Muscle of leg (tissue), 16 donors: ENCODE results near the gene CHADL. TPM values are rescaled to one million over a fixed set of nuclear protein-coding genes. Genes with fewer than 3 reads are reported as not detected.

ENCODE experiments used
- DNase-seq: peaks from one replicate; pipeline ENCODE4 v3.0.0; 2013
- H3K27ac ChIP-seq: one replicate; pipeline ENCODE4 v1.5.1; 2013; ENCODE audit warnings: mild to moderate bottlenecking, low read length, control low read depth
- H3K27me3 ChIP-seq: one replicate; pipeline ENCODE4 v1.6.1; 2013; ENCODE audit warnings: low read length; ENCODE audit not compliant: control insufficient read depth, insufficient read depth
- H3K36me3 ChIP-seq: one replicate; pipeline ENCODE4 v1.6.1; 2013; ENCODE audit warnings: low read length; ENCODE audit not compliant: control insufficient read depth, insufficient read depth
- H3K4me1 ChIP-seq: one replicate; pipeline ENCODE4 v1.6.1; 2013; ENCODE audit warnings: low read length; ENCODE audit not compliant: control insufficient read depth, insufficient read depth
- H3K4me3 ChIP-seq: one replicate; pipeline ENCODE4 v1.5.1; 2013; ENCODE audit warnings: low read length, control low read depth
- H3K9me3 ChIP-seq: replicated peaks from 2 replicates; pipeline ENCODE4 v1.6.1; 2013; ENCODE audit warnings: low read depth, low read length; ENCODE audit not compliant: control insufficient read depth
- WGBS: methylation state at CpG from one replicate; pipeline ENCODE4 v1.1.5; 2013; ENCODE audit warnings: missing lambda C conversion rate; ENCODE audit not compliant: insufficient coverage; 5-methylcytosine and 5-hydroxymethylcytosine counted together
- long read RNA-seq, 11 donors: transcript quantifications; one replicate each; lab custom pipeline, GENCODE V29; 2026
- polyA plus RNA-seq, 8 donors: library from polyadenylated mRNA; unstranded; fragments of 120-200 nt; gene quantifications; one replicate each; pipeline versions ENCODE4 v1.2.1 to v1.2.3, GENCODE V29; 2013; ENCODE audit warnings: inconsistent platforms in 1 of 8, low replicate concordance in 1 of 8; ENCODE audit not compliant: insufficient read length in 8 of 8, insufficient read depth in 1 of 8
- total RNA-seq: library from RNA; stranded (reverse); fragments of 120-200 nt; gene quantifications from one replicate; pipeline ENCODE4 v1.2.4, GENCODE V29; 2013

CHADL gene, protein sequence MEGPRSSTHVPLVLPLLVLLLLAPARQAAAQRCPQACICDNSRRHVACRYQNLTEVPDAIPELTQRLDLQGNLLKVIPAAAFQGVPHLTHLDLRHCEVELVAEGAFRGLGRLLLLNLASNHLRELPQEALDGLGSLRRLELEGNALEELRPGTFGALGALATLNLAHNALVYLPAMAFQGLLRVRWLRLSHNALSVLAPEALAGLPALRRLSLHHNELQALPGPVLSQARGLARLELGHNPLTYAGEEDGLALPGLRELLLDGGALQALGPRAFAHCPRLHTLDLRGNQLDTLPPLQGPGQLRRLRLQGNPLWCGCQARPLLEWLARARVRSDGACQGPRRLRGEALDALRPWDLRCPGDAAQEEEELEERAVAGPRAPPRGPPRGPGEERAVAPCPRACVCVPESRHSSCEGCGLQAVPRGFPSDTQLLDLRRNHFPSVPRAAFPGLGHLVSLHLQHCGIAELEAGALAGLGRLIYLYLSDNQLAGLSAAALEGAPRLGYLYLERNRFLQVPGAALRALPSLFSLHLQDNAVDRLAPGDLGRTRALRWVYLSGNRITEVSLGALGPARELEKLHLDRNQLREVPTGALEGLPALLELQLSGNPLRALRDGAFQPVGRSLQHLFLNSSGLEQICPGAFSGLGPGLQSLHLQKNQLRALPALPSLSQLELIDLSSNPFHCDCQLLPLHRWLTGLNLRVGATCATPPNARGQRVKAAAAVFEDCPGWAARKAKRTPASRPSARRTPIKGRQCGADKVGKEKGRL
- total RNA-seq = 4.7 TPM
- polyA plus RNA-seq = 1 to 10 TPM; 2.8 to 5.4 (median 4.5) TPM
- long read RNA-seq, donor 1 = 0 reads
- long read RNA-seq, donor 2 = 0 reads
- long read RNA-seq, donor 3, partial matches to known transcripts = 0 of 1 reads
- long read RNA-seq, donor 3, other reads (novel, unspliced or antisense) = 0 of 1 reads
- long read RNA-seq, donor 4 = 0 reads
- long read RNA-seq, donor 5 = 0 reads
- long read RNA-seq, donor 6, partial matches to known transcripts = 0 of 1 reads
- long read RNA-seq, donor 6, other reads (novel, unspliced or antisense) = 0 of 1 reads
- long read RNA-seq, donor 7, partial matches to known transcripts = 0 of 1 reads
- long read RNA-seq, donor 7, other reads (novel, unspliced or antisense) = 0 of 1 reads
- long read RNA-seq, donor 8 = 0 reads
- long read RNA-seq, donor 9, partial matches to known transcripts = 5 of 7 reads
- long read RNA-seq, donor 9, other reads (novel, unspliced or antisense) = 0 of 7 reads
- long read RNA-seq, donor 10 = 0 reads
- long read RNA-seq, donor 11, partial matches to known transcripts = 0 of 1 reads
- long read RNA-seq, donor 11, other reads (novel, unspliced or antisense) = 0 of 1 reads

DNA sequence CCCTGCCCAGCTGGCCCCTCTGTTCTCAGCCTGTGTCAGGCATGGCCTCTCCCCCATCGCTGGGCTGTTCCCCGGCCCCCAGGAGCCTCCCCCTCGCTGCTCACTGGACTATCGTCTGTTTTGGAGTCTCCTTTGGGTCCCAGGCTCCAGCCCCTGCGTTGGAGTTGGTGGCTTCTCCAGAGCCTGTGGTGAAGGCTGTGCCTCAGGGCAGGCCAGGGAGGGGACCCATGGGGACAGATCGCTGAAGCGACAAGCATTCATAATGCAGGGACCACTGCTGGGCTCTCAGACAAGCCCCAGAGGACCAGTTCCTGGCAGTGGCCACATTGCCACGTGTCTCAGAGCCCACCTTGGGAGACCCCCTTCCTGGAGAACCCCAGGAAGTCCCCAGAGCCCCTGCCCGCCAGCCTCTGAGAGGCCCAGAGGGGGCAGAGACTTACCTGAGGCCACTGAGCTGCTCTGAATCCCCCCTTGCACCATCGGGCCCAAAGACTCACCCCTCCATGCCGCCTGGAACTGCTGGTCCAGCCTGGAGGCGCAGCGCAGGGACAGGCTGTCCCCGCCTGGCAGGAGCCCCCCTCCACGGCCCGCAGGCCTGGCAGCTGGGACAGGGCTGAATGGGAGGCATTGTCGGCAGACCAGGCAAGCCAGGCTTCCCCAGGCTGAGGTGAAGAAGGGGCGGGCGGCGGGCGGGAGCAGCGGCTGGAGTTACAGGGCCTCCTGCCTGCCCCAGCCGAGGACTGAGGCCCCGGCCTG lies at the start of gene CHADL:
Gene CHADL (minus strand): TSS at position 555 of the 756 bp plus-strand sequence. CDS start 50 bp downstream, at position 505.
- DNase-seq = peak; percentile 59
- no peaks in the 10 kb centered on the region for H3K9me3 ChIP-seq

DNA sequence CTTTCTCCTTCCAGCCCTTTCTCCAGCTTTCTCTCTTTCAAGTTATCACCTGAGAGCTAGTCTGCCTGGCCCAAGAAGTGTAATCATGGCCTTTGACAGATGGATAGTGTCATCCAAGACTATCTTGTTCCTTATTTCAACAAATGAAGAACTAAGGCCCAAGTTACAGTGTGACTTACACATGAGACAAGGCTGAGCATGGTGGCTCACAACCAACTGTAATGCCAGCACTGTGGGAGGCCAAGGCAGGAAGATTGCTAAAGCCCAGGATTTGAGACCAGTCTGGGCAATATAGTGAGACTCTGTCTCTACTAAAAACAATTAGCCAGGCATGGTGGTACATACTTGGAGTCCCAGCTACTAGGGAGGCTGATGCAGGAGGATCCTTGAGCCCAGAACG lies 48.9 kb upstream of the CHADL start:
- Histone ChIP-seq H3K9me3 (no peaks in the 10 kb centered on the region), H3K4me1 (peaks cover 8% of the 10 kb centered on the region), H3K27ac (no peak overlapping the region), H3K36me3 (peaks cover 2% of the 10 kb centered on the region), H3K4me3 (no peak overlapping the region), H3K27me3 (no peaks in the 10 kb centered on the region)
- no peak for DNase-seq
- WGBS = 57% methylated on average over 1 of the region's 1 CpG

More for the DNA sequence above, at the start of gene CHADL:
- Histone ChIP-seq H3K27ac (peak within 1 kb of the TSS; percentile 35), H3K27me3 (no peaks in the 10 kb centered on the region), H3K36me3 (peaks cover 5% of the 10 kb centered on the region), H3K4me1 (peaks cover 19% of the 10 kb centered on the region), H3K4me3 (no peak within 1 kb of the TSS)
- WGBS = 43% methylated on average over 24 of the region's 24 CpGs

DNA sequence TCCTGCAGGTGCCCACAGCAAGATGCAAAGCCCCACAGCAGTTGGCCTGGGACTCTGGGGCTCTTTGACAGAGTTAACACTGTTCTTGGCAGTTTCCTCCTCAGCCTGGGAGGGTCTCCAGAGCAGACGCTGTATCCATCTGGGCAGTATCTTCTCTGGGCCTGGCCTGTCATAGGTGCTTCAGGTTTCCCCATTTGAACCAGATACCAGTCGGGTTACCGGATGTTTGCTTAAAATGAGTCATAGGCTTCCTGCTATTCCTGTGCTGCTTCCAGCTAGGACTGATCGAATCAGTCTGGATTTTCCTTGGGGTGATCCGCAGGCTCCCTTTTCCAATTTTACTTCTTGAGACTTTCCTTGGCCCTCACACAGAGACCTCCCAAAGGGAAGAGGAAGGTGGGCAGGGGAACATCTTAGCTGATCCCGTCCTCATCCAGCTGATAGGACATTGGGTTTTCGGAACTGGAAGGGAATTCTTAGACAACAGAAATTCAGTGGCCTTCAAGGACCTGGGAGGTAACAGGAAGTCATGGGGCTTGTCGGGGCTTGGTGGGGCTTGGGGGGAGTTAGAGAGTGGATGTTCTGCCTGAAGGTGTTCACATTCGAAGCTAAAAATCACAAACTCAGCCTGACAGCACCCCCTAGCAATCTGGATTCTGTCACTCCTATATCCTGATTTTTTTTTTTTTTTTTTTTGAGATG lies 47.7 kb upstream of the CHADL start:
- Histone ChIP-seq H3K4me1 (peaks cover 9% of the 10 kb centered on the region), H3K27ac (peak overlapping the region; percentile 55), H3K36me3 (peaks cover 9% of the 10 kb centered on the region), H3K9me3 (no peaks in the 10 kb centered on the region), H3K4me3 (no peak overlapping the region), H3K27me3 (no peaks in the 10 kb centered on the region)
- no peak for DNase-seq
- WGBS = 50% methylated on average over 3 of the region's 9 CpGs

DNA sequence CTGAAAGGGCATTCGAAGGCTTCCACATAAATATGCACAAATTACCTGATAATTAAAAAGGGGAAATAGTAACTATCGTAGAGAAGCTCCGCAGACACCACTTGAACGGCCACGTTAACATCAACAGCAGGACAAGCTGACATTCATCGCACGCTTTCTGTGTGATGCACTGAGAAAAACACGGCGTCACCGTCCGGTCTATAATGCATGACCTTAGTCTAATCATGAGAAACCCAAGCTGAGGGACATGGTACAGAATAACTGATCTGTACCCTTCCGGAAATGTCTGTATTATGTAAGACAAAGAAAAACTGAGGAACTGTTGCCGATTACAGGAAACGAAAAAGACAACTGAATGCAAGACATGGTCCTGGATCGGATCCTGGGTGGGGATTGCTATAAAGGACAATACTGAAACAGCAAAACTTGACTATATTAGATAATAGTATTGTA lies 45.9 kb upstream of the CHADL start:
- DNase-seq = peak; percentile 65
- Histone ChIP-seq H3K9me3 (no peaks in the 10 kb centered on the region), H3K27me3 (no peaks in the 10 kb centered on the region), H3K4me1 (peaks cover 9% of the 10 kb centered on the region), H3K27ac (peak overlapping the region; percentile 85), H3K4me3 (peak overlapping the region; percentile 83), H3K36me3 (peaks cover 17% of the 10 kb centered on the region)
- 0% methylated on average over 11 of the region's 15 CpGs for WGBS

DNA sequence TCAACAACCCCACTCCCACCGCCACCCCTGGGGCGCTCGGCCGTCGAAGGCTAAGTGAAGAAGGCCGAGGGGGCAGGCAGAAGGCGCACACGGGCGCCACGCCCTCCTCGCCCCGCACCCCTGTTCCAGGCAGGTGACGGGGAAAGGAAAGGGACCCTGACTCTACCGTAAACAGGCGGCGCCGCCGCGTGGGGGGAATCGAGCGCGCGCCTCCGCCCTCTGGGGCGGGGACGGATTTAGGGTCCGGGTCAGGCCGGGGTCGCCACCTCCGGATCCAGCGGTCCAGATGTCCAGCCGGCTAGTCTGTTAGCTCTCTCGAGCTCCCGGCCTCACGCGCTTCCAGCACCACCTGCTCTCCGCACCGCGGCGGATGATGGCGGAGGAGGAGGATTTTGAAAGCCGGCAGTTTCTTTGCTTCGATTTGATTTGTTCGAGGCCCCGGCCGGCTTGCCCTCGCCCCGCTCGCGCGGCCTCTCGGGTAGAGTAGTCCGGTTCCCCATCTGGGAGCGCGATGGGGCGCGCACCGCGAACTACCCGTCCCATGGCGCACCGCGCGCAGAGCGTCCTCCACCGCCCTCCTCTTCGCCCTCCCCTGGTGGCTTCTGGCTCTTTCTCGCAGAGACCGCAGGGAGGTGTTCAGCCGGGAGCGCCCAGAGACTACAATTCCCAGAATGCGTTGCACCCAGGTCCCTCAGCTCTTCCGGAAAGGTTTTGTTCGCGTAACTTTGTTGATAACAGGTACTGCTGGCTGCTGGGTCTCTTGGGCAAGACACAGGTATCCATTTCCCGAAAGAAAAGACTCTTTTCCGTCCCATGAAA lies 45.3 kb upstream of the CHADL start, which contains the start of gene RANGAP1:
Gene RANGAP1 (minus strand): TSS at position 368 of the 819 bp plus-strand sequence. CDS start 5,143 bp downstream, outside the sequence.
- peaks cover 23% of the 10 kb centered on the region for H3K36me3 ChIP-seq
- H3K9me3 ChIP-seq = no peaks in the 10 kb centered on the region
- no peaks in the 10 kb centered on the region for H3K27me3 ChIP-seq
- under 1% methylated on average over 67 of the region's 77 CpGs for WGBS
- peak; percentile 100 for DNase-seq
- H3K4me3 ChIP-seq = peak within 1 kb of the TSS; percentile 97
- peaks cover 9% of the 10 kb centered on the region for H3K4me1 ChIP-seq
- H3K27ac ChIP-seq = peak within 1 kb of the TSS; percentile 85

DNA sequence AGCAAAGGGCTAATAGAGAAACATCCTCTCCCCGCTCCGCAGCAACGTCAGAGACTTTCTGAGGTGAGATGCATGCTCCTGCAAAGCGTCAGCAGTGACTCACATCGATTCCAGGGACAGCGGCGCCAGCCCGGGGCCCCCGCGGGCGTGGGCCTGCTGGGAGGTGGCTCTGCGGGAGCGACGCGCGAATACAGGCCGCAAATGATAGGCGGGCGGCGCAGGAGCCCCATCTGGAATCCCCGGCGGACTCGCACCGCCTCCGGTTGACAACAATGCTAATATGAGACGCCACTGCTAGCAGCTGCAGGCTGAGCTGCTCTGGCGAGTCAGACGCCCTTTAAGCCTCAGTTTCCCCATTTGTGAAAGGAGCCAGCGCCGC lies 44.7 kb upstream of the CHADL start:
- Histone ChIP-seq H3K27me3 (no peaks in the 10 kb centered on the region), H3K9me3 (no peaks in the 10 kb centered on the region), H3K36me3 (peaks cover 29% of the 10 kb centered on the region), H3K4me3 (peak overlapping the region; percentile 97), H3K27ac (peak overlapping the region; percentile 62), H3K4me1 (peaks cover 9% of the 10 kb centered on the region)
- peak; percentile 41 for DNase-seq
- 0% methylated on average over 30 of the region's 30 CpGs for WGBS

DNA sequence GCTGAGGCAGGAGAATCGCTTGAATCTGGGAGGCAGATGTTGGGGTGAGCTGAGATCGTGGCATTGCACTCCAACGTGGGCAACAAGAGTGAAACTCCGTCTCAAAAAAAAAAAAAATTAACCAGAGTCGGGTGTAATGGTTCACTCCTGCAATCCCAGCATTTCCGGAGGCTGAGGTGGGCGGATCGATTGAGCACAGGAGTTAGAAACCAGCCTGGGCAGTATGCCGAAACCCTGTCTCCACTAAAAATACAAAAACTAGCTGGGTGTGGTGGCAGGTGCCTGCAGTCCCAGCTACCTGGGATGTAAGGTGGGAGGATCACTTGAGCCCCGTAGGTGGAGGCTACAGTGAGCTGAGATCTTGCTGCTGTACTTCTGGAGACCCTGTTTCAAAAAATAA lies 43.7 kb upstream of the CHADL start:
- H3K27ac ChIP-seq = no peak overlapping the region
- DNase-seq = no peak
- peaks cover 39% of the 10 kb centered on the region for H3K36me3 ChIP-seq
- WGBS = 94% methylated on average over 3 of the region's 10 CpGs
- peaks cover 9% of the 10 kb centered on the region for H3K4me1 ChIP-seq
- no peaks in the 10 kb centered on the region for H3K27me3 ChIP-seq
- H3K9me3 ChIP-seq = no peaks in the 10 kb centered on the region
- no peak overlapping the region for H3K4me3 ChIP-seq

DNA sequence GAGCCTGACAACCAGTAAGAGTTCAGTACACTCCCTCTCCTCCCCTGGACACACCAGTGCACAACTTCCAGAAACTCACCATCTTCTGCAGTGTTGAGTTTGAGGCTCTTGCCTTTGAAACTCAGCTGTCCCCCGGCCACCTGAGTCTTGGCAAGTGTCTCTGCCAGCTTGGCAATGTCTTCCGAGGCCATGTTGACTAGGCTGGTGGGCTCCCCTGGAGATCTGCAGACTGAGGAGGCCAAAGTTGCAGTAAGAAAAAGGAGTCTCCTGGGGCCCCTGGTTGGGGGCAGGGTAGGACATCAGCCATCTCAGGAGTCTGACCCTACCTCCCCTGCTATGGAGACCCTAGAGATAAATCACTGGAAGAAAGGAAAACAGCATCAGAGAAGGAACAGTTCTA lies 40.1 kb upstream of the CHADL start:
- Histone ChIP-seq H3K27me3 (no peaks in the 10 kb centered on the region), H3K36me3 (peaks cover 62% of the 10 kb centered on the region), H3K4me3 (no peak overlapping the region), H3K4me1 (peaks cover 9% of the 10 kb centered on the region), H3K27ac (no peak overlapping the region), H3K9me3 (no peaks in the 10 kb centered on the region)
- no peak for DNase-seq
- 82% methylated on average over 2 of the region's 2 CpGs for WGBS
